NB4 (cell line): ENCODE results near the gene ZNF3.

Source experiments
- CTCF ChIP-seq: IDR thresholded peaks from one replicate; pipeline ENCODE4 v1.5.1; 2012; ENCODE audit warnings: low read depth, low read length
- MAX ChIP-seq: IDR thresholded peaks from 2 replicates; pipeline ENCODE4 v1.6.1; 2011; ENCODE audit warnings: low read depth, low read length
- MYC ChIP-seq: IDR thresholded peaks from 2 replicates; pipeline ENCODE4 v1.6.1; 2011; ENCODE audit warnings: low read depth, low read length
- POLR2A ChIP-seq: IDR thresholded peaks from 2 replicates; pipeline ENCODE4 v1.6.1; 2011; ENCODE audit warnings: mild to moderate bottlenecking; ENCODE audit not compliant: insufficient read length; ENCODE audit errors: extremely low read depth

- TF ChIP-seq CTCF = no peak
- TF ChIP-seq POLR2A = no peak
- no peak for TF ChIP-seq MAX
- TF ChIP-seq MYC = no peak
Observed at GRCh38 chr7:100107890-100108289, 26.4 kb upstream of the ZNF3 start.
